HCT116 (cell line): ENCODE data around the gene CPSF4L. TPM values are rescaled to one million over a fixed set of nuclear protein-coding genes. Genes with fewer than 3 reads are reported as not detected.

Experiments
- ATAC-seq: fragments of 200-7000 bp; cut with Tn5 transposase; 2 replicates; pipeline ENCODE4 v1.9.1; 2020; ENCODE audit warnings: mild to moderate bottlenecking, moderate library complexity
- BruUV-seq: library from RNA; stranded (reverse); fragments of 400-500 nt; replicated peaks from 2 replicates; lab custom pipeline; 2021; lab: Mats Ljungman, UMichigan
- CTCF ChIA-PET: fragments of 300-600 bp; sonication (Branson Sonifier 250); formaldehyde crosslinking; loops from one replicate; lab custom pipeline; 2021; ENCODE audit warnings: antibody characterized with exemption; lab: Charles Lee
- POLR2A ChIA-PET: fragments of 300-600, 350-600 bp; sonication (Branson Sonifier 250); formaldehyde crosslinking; loops from one replicate; lab custom pipeline; 2021; ENCODE audit warnings: antibody characterized with exemption; lab: Charles Lee
- RAD21 ChIA-PET, 2 experiments: fragments of 300-600 bp; sonication (Branson Sonifier 250); formaldehyde crosslinking; loops; one replicate each; lab custom pipeline; 2023; ENCODE audit warnings: low total read pairs in 2 of 2; ENCODE audit not compliant: uncharacterized antibody in 2 of 2, unreplicated experiment in 2 of 2, low non-redundant PET in 1 of 2; lab: Charles Lee
- DNase-seq: peaks from one replicate; pipeline ENCODE4 v3.0.0-alpha.2; 2010; ENCODE audit warnings: low read depth, low spot score
- H2AFZ ChIP-seq: fragments of 200-600 bp; shearing (Covaris generic), sonication (generic); 2 replicates; pipeline ENCODE4 v1.6.1; 2017; ENCODE audit warnings: low read depth, mixed run types, mixed read lengths, antibody characterized with exemption, low read length; ENCODE audit not compliant: poor library complexity, severe bottlenecking
- H3K27ac ChIP-seq: 2 replicates; pipeline ENCODE4 v1.5.1; 2012; ENCODE audit warnings: low read depth, low read length
- H3K27me3 ChIP-seq: fragments of 200-600 bp; sonication (generic); 2 replicates; pipeline ENCODE4 v1.6.1; 2016; ENCODE audit warnings: mixed run types, low read length, mixed read lengths; ENCODE audit not compliant: insufficient read depth
- H3K36me3 ChIP-seq, 2 experiments: fragments of 200-500 bp in 1 of 2; fragments of 200-600 bp in 1 of 2; sonication (Bioruptor generic) in 1 of 2; sonication (generic) in 1 of 2; 2 replicates each; pipeline versions ENCODE4 v1.5.1 to v1.6.1; 2014 to 2016; ENCODE audit warnings: low read length in 2 of 2, inconsistent platforms in 1 of 2, mixed read lengths in 1 of 2, mixed run types in 1 of 2; ENCODE audit not compliant: insufficient read depth in 2 of 2, control insufficient read depth in 1 of 2
- H3K4me1 ChIP-seq, 2 experiments: fragments of 200-600 bp in 1 of 2; sonication (generic) in 1 of 2; 2 replicates each; pipeline versions ENCODE4 v1.5.1 to v1.6.1; 2012 to 2017; ENCODE audit warnings: low read length in 2 of 2, inconsistent platforms in 1 of 2, mild to moderate bottlenecking in 1 of 2, mixed read lengths in 1 of 2, mixed run types in 1 of 2, moderate library complexity in 1 of 2; ENCODE audit not compliant: insufficient read depth in 2 of 2, control insufficient read depth in 1 of 2
- H3K4me2 ChIP-seq: fragments of 200-600 bp; sonication (generic); 2 replicates; pipeline ENCODE4 v1.6.1; 2017; ENCODE audit warnings: mixed run types, low read length, mixed read lengths
- H3K4me3 ChIP-seq, 2 experiments: fragments of 200-600 bp in 1 of 2; sonication (generic) in 1 of 2; replicated peaks in 1 of 2; 2 replicates each; pipeline ENCODE4 v1.5.1; 2011 to 2016; ENCODE audit warnings: low read length in 2 of 2, control low read depth in 1 of 2, low read depth in 1 of 2, mild to moderate bottlenecking in 1 of 2, mixed read lengths in 1 of 2, mixed run types in 1 of 2
- H3K79me2 ChIP-seq: fragments of 200-600 bp; sonication (generic); 2 replicates; pipeline ENCODE4 v1.6.1; 2017; ENCODE audit warnings: mild to moderate bottlenecking, mixed run types, low read length, moderate library complexity, mixed read lengths; ENCODE audit not compliant: insufficient read depth
- H3K9ac ChIP-seq: fragments of 200-600 bp; sonication (generic); 2 replicates; pipeline ENCODE4 v1.6.1; 2016; ENCODE audit warnings: low read length, mixed read lengths
- H3K9me2 ChIP-seq: fragments of 200-600 bp; sonication (generic), shearing (Covaris generic); 2 replicates; pipeline ENCODE4 v1.6.1; 2017; ENCODE audit warnings: mixed run types, mild to moderate bottlenecking, moderate library complexity; ENCODE audit not compliant: insufficient read depth
- H3K9me3 ChIP-seq, 2 experiments: fragments of 200-500 bp in 1 of 2; fragments of 200-600 bp in 1 of 2; sonication (Bioruptor generic) in 1 of 2; sonication (generic) in 1 of 2; 2 replicates each; pipeline ENCODE4 v1.6.1; 2014 to 2017; ENCODE audit warnings: low read length in 2 of 2, mixed read lengths in 2 of 2, inconsistent platforms in 1 of 2, low read depth in 1 of 2, mild to moderate bottlenecking in 1 of 2, mixed run types in 1 of 2, moderate library complexity in 1 of 2; ENCODE audit not compliant: control insufficient read depth in 1 of 2, insufficient read depth in 1 of 2
- H4K20me1 ChIP-seq: fragments of 200-600 bp; sonication (generic), shearing (Covaris generic); 2 replicates; pipeline ENCODE4 v1.6.1; 2017; ENCODE audit warnings: mixed run types, mild to moderate bottlenecking, moderate library complexity; ENCODE audit not compliant: insufficient read depth
- CBX3 ChIP-seq: IDR thresholded peaks from 2 replicates; pipeline ENCODE4 v1.6.1; 2012; ENCODE audit warnings: low read depth
- CEBPB ChIP-seq: IDR thresholded peaks from 2 replicates; pipeline ENCODE4 v1.6.1; 2012; ENCODE audit warnings: low read depth
- CTCF ChIP-seq, 3 experiments: fragments of 200-600 bp in 1 of 3; sonication (generic) in 1 of 3; IDR thresholded peaks in 2 of 3; conservative IDR thresholded peaks in 1 of 3; 2 replicates each; pipeline ENCODE4 v1.5.1; 2012 to 2017; ENCODE audit warnings: low read depth in 2 of 3, low read length in 2 of 3, antibody characterized with exemption in 1 of 3, borderline replicate concordance in 1 of 3, control low read depth in 1 of 3, mild to moderate bottlenecking in 1 of 3, mixed read lengths in 1 of 3, mixed run types in 1 of 3, moderate library complexity in 1 of 3; ENCODE audit not compliant: insufficient read depth in 1 of 3
- ELF1 ChIP-seq: IDR thresholded peaks from 2 replicates; pipeline ENCODE4 v1.6.1; 2012; ENCODE audit warnings: low read depth, borderline replicate concordance
- FOSL1 ChIP-seq: IDR thresholded peaks from 2 replicates; pipeline ENCODE4 v1.6.1; 2012; ENCODE audit warnings: low read depth
- JUND ChIP-seq: IDR thresholded peaks from 2 replicates; pipeline ENCODE4 v1.6.1; 2012
- MAX ChIP-seq: IDR thresholded peaks from 2 replicates; pipeline ENCODE4 v1.6.1; 2012
- POLR2A ChIP-seq: IDR thresholded peaks from 2 replicates; pipeline ENCODE4 v1.7.0; 2011; ENCODE audit warnings: borderline replicate concordance; ENCODE audit not compliant: insufficient read depth, insufficient read length; ENCODE audit errors: extremely low read depth
- RAD21 ChIP-seq: IDR thresholded peaks from 2 replicates; pipeline ENCODE4 v1.6.1; 2012; ENCODE audit warnings: low read depth, mild to moderate bottlenecking
- SRF ChIP-seq: IDR thresholded peaks from 2 replicates; pipeline ENCODE4 v1.6.1; 2012; ENCODE audit warnings: low read depth
- TCF7L2 ChIP-seq: IDR thresholded peaks from 2 replicates; pipeline ENCODE4 v1.7.0; 2011; ENCODE audit warnings: borderline replicate concordance, inconsistent platforms; ENCODE audit not compliant: insufficient read depth, insufficient read length; ENCODE audit errors: extremely low read depth
- YY1 ChIP-seq: IDR thresholded peaks from 2 replicates; pipeline ENCODE4 v1.6.1; 2011; ENCODE audit warnings: low read length, low read depth, moderate library complexity, mild to moderate bottlenecking; ENCODE audit not compliant: insufficient replicate concordance; ENCODE audit errors: extremely low read depth
- ZBTB33 ChIP-seq: IDR thresholded peaks from 2 replicates; pipeline ENCODE4 v1.6.1; 2011; ENCODE audit warnings: mild to moderate bottlenecking, low read length, moderate library complexity; ENCODE audit not compliant: insufficient replicate concordance; ENCODE audit errors: extremely low read depth
- ZFX ChIP-seq: fragments of 450-650 bp; IDR thresholded peaks from 2 replicates; pipeline ENCODE4 v1.6.1; 2017
- intact Hi-C: fragments of 100-400 bp; cut with micrococcal nuclease; formaldehyde crosslinking; loops from 2 replicates; pipeline ENCODE4 v1.10.0; 2022
- total RNA-seq: library from RNA; stranded (reverse); gene quantifications from one replicate; pipeline ENCODE4 v1.2.1, GENCODE V29; 2021; ENCODE audit not compliant: unreplicated experiment

CPSF4L gene
- total RNA-seq, 1 experiment from 2014 or later, result not detected

DNA sequence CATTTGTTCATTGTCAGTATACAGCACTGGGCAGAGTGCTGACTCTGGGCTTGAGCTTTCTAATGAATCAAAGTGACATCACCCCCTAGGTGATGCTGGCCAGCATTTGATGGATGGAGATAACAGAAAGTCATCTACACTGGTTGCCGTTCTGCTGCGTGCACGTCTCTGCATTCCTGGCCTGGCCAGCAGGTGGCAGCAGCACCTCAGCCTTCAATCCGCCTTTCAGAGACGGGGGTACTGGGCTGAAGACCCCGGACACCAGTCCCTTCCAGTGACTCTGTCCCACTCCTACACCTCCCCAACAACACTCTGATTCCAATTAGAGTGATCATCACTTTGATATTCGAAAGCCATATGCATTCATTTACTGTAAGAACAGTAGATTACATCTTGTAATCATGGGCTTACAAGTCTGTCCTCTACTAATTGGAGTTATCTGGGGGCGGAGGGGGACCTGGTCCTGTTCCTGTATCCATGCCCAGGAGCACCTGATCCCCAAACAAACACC lies 6.0 kb downstream of the CPSF4L start:
- no peak overlapping the region for H3K4me2 ChIP-seq
- ATAC-seq, result peak; percentile 92
- H3K4me3 ChIP-seq, result no peak overlapping the region
- ChIA-PET RAD21 (interaction anchor here (0.6 to 3.3 kb wide), 10 partner anchors 59 to 699 kb away, joined by 3 to 43 read pairs (median 4); no protein-coding TSS in a partner anchor), CTCF (interaction anchor here (0.6 to 8.1 kb wide), 15 partner anchors 10 to 699 kb away, joined by 3 to 180 read pairs (median 5); no protein-coding TSS in a partner anchor), POLR2A (interaction anchor here (1.1 kb wide), 1 partner anchor 104 kb away, joined by 3 read pairs; no protein-coding TSS in a partner anchor)
- no TSS peak for BruUV-seq
- H3K27ac ChIP-seq, result no peak overlapping the region
- no peaks in the 10 kb centered on the region for H3K79me2 ChIP-seq
- no peaks in the 10 kb centered on the region for H3K36me3 ChIP-seq
- intact Hi-C loops, result loop anchor here (1.0 to 10.0 kb wide), 5 partner anchors 115 to 919 kb away; no protein-coding TSS in a partner anchor
- H2AFZ ChIP-seq, result peak overlapping the region; percentile 16
- TF ChIP-seq ZFX (no peak), TCF7L2 (peak; percentile 49), CTCF (IDR thresholded peaks at IDR 0.05 in 2 of 3, conservative IDR thresholded peaks at IDR 0.05 in 1 of 3; ENCODE audit: borderline replicate concordance in 1 of 3, insufficient read depth in 1 of 3, low read depth in 2 of 3, low read length in 2 of 3) (peak; percentile 97 to 100 (median 98)), RAD21 (peak; percentile 100)
- H3K4me1 ChIP-seq, result no peaks in the 10 kb centered on the region
- no peaks in the 10 kb centered on the region for H4K20me1 ChIP-seq
- no peak overlapping the region for H3K9ac ChIP-seq
- H3K27me3 ChIP-seq, result no peaks in the 10 kb centered on the region
- H3K9me2 ChIP-seq, result no peaks in the 10 kb centered on the region
- DNase-seq, result peak; percentile 48
- no peaks in the 10 kb centered on the region for H3K9me3 ChIP-seq

DNA sequence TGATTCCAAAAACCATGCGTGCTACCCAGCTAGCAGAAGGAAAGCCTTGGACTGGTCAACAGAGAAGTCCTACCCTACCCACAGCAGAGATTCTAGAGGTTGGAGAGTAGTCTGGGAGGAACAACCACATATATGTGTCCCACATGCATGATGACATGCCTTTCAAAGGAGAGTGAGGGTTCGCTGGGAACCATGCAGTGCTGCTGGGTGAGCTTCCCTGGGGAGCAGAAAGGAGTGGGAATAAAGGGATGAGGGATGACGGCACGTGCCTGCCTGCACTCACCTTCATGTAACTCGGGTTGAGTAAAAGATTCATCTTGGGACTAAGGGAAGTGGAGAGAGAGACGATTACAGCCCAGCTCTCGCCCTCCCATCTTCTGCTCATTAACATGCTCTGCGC lies 9.8 kb downstream of the CPSF4L start:
- intact Hi-C loops, result loop anchor here (10.0 kb wide), 2 partner anchors 533 to 923 kb away; no protein-coding TSS in a partner anchor
- ChIA-PET RAD21 (no interaction called here), CTCF (interaction anchor here (1.0 to 8.1 kb wide), 2 partner anchors 118 kb away, joined by 3 to 180 read pairs; no protein-coding TSS in a partner anchor), POLR2A (interaction anchor here (0.6 kb wide), 1 partner anchor 14 kb away, joined by 3 read pairs; no protein-coding TSS in a partner anchor)
- H4K20me1 ChIP-seq, result no peaks in the 10 kb centered on the region
- peaks cover 2 to 6% of the 10 kb centered on the region in 2 experiments; a peak in 2 of 4 replicates for H3K36me3 ChIP-seq
- BruUV-seq, result no TSS peak
- ATAC-seq (no peak), DNase-seq (no peak)
- no peak overlapping the region for H3K4me3 ChIP-seq
- no peaks in the 10 kb centered on the region for H3K27me3 ChIP-seq
- no peak overlapping the region for H2AFZ ChIP-seq
- no peaks in the 10 kb centered on the region for H3K4me1 ChIP-seq
- no peaks in the 10 kb centered on the region for H3K9me2 ChIP-seq
- H3K9me3 ChIP-seq, result no peaks in the 10 kb centered on the region
- no peak overlapping the region for H3K4me2 ChIP-seq
- H3K9ac ChIP-seq, result no peak overlapping the region
- H3K79me2 ChIP-seq, result no peaks in the 10 kb centered on the region
- no peak overlapping the region for H3K27ac ChIP-seq
- TF ChIP-seq CBX3 (no peak), FOSL1 (no peak), ELF1 (no peak), ZBTB33 (no peak), POLR2A (no peak), CEBPB (no peak), JUND (no peak), SRF (no peak), YY1 (no peak), MAX (no peak), ZFX (no peak)
